ENCODE measurements around the gene AATK.
"Not testable (repeated sequence)": the region's sequence is repeated elsewhere in the genome, so short reads cannot be mapped to it uniquely, and the experiment has no call there.

AATK gene

GRCh38 chr17:81146208-81146607 is 19.8 kb downstream of the AATK start:
- H3K4me3 ChIP-seq (ENCODE audit: low read depth, low read length) = not testable (repeated sequence)

- H3K4me3 ChIP-seq (ENCODE audit: low read depth, low read length) = no peak overlapping the region
Measured at GRCh38 chr17:81144423-81144781, 21.6 kb downstream of the AATK start.

GRCh38 chr17:81143717-81144422 is 22.2 kb downstream of the AATK start:
- no peak overlapping the region for H3K4me3 ChIP-seq (ENCODE audit: low read depth, low read length)

- H3K4me3 ChIP-seq (ENCODE audit: low read depth, low read length) = no peak overlapping the region
Measured at GRCh38 chr17:81143200-81143527, 22.9 kb downstream of the AATK start.

GRCh38 chr17:81142301-81143199 is 23.5 kb downstream of the AATK start:
- H3K4me3 ChIP-seq (ENCODE audit: low read depth, low read length) = no peak overlapping the region

- no peak overlapping the region for H3K4me3 ChIP-seq (ENCODE audit: low read depth, low read length)
Measured at GRCh38 chr17:81140695-81141094, 25.3 kb downstream of the AATK start.

- no peak overlapping the region for H3K4me3 ChIP-seq (ENCODE audit: low read depth, low read length)
Measured at GRCh38 chr17:81140018-81140417, 26.0 kb downstream of the AATK start.

GRCh38 chr17:81139428-81139827 is 26.6 kb downstream of the AATK start:
- H3K4me3 ChIP-seq (ENCODE audit: low read depth, low read length) = no peak overlapping the region

- H3K4me3 ChIP-seq (ENCODE audit: low read depth, low read length) = no peak overlapping the region
Measured at GRCh38 chr17:81138500-81138899, 27.5 kb downstream of the AATK start.

- H3K4me3 ChIP-seq (ENCODE audit: low read depth, low read length) = no peak overlapping the region
Measured at GRCh38 chr17:81138083-81138482, 27.9 kb downstream of the AATK start.

- no peak overlapping the region for H3K4me3 ChIP-seq (ENCODE audit: low read depth, low read length)
Measured at GRCh38 chr17:81137248-81137647, 28.8 kb downstream of the AATK start.

- no peak overlapping the region for H3K4me3 ChIP-seq (ENCODE audit: low read depth, low read length)
Measured at GRCh38 chr17:81136366-81136765, 29.7 kb downstream of the AATK start.

- H3K4me3 ChIP-seq (ENCODE audit: low read depth, low read length) = no peak overlapping the region
Measured at GRCh38 chr17:81135505-81136278, 30.3 kb downstream of the AATK start.

GRCh38 chr17:81134064-81134781 is 31.8 kb downstream of the AATK start:
- no peak overlapping the region for H3K4me3 ChIP-seq (ENCODE audit: low read depth, low read length)

GRCh38 chr17:81132770-81133723 is 33.0 kb downstream of the AATK start:
- no peak overlapping the region for H3K4me3 ChIP-seq (ENCODE audit: low read depth, low read length)

- H3K4me3 ChIP-seq (ENCODE audit: low read depth, low read length) = no peak overlapping the region
Measured at GRCh38 chr17:81132197-81132540, 33.9 kb downstream of the AATK start.

GRCh38 chr17:81131486-81132196 is 34.4 kb downstream of the AATK start:
- H3K4me3 ChIP-seq (ENCODE audit: low read depth, low read length) = no peak overlapping the region

GRCh38 chr17:81130385-81131361 is 35.3 kb downstream of the AATK start:
- H3K4me3 ChIP-seq (ENCODE audit: low read depth, low read length) = no peak overlapping the region
